Measurements from ENCODE around the gene USP17L12. TPM values are rescaled to one million over a fixed set of nuclear protein-coding genes. Genes with fewer than 3 reads are reported as not detected.
"Not testable (repeated sequence)": the region's sequence is repeated elsewhere in the genome, so short reads cannot be mapped to it uniquely, and the experiment has no call there.

USP17L12 gene
- not detected for total RNA-seq

DNA sequence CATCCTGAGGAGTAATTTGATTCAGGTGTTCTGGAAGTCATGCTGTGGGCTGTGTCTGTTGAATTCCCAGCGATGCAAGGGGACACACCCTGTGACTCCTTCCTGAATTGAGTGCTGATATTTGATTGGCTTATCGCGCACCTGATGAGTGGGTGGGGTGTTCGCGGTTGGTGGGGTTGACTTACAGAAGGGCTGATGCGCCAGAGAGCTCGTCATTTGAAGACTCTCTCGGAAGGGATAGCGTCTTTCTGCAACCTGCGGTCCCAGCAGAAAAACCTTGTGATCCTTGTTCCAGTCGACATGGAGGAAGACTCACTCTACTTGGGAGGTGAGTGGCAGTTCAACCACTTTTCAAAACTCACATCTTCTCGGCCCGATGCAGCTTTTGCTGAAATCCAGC lies at the start of gene USP17L12:
TSS of gene USP17L12 (plus strand) at position 301 of the 400 bp plus-strand sequence. CDS start at position 301, 0 bp downstream.
- no CpG with 5 or more reads among the region's 13 CpGs for WGBS, 2 donors (ENCODE audit: low coverage in 1 of 2)
- not testable (repeated sequence) for H3K27ac ChIP-seq, H3K9me3 ChIP-seq, H3K4me3 ChIP-seq, H3K36me3 ChIP-seq, H3K4me1 ChIP-seq, H3K27me3 ChIP-seq, ATAC-seq

DNA sequence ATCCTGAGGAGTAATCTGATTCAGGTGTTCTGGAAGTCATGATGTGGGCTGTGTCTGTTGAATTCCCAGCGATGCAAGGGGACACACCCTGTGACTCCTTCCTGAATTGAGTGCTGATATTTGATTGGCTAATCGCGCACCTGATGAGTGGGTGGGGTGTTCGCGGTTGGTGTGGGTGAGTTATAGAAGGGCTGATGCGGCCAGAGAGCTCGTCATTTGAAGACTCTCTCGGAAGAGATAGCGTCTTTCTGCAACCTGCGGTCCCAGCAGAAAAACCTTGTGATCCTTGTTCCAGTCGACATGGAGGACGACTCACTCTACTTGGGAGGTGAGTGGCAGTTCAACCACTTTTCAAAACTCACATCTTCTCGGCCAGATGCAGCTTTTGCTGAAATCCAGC lies 9.6 kb upstream of the USP17L12 start, which contains the start of gene USP17L10:
TSS of gene USP17L10 (plus strand) at position 301 of the 400 bp plus-strand sequence. CDS start at position 301, 0 bp downstream.
- H3K36me3 ChIP-seq, ATAC-seq, H3K9me3 ChIP-seq, H3K27ac ChIP-seq, H3K27me3 ChIP-seq, H3K4me1 ChIP-seq, H3K4me3 ChIP-seq: not testable (repeated sequence)
- no CpG with 5 or more reads among the region's 13 CpGs for WGBS, 2 donors (ENCODE audit: low coverage in 1 of 2)

DNA sequence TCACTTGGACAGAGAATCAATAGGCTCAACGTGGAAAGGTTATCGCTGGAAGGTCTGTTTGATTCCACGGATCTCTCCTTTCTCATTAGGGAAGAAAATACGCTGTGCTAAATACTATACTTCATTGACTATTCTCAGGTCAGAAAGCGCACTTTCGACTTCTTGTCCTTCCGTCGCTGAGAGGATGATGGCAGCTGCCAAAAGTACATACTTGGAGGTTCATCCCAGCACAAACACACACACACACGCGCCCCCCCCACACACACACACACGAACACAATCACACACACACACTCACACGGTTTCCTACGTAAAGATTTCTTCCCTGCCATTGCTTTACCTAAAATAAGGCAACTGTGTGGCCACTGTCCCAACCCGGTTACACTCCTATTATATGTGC lies 5.3 kb upstream of the USP17L12 start:
- not testable (repeated sequence) for H3K27me3 ChIP-seq, H3K4me3 ChIP-seq, ATAC-seq, H3K9me3 ChIP-seq, H3K36me3 ChIP-seq, H3K27ac ChIP-seq, H3K4me1 ChIP-seq
- WGBS, 2 donors (ENCODE audit: low coverage in 1 of 2), result 70 to 87% methylated on average over 6 to 9 of the region's 14 CpGs

DNA sequence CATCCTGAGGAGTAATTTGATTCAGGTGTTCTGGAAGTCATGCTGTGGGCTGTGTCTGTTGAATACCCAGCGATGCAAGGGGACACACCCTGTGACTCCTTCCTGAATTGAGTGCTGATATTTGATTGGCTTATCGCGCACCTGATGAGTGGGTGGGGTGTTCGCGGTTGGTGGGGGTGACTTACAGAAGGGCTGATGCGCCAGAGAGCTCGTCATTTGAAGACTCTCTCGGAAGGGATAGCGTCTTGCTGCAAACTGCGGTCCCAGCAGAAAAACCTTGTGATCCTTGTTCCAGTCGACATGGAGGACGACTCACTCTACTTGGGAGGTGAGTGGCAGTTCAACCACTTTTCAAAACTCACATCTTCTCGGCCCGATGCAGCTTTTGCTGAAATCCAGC lies 4.8 kb upstream of the USP17L12 start, which contains the start of gene USP17L11:
TSS of gene USP17L11 (plus strand) at position 301 of the 400 bp plus-strand sequence. CDS start at position 301, 0 bp downstream.
- not testable (repeated sequence) for H3K9me3 ChIP-seq, H3K4me3 ChIP-seq, H3K4me1 ChIP-seq, ATAC-seq, H3K36me3 ChIP-seq, H3K27ac ChIP-seq, H3K27me3 ChIP-seq
- WGBS, 2 donors (ENCODE audit: low coverage in 1 of 2), result no CpG with 5 or more reads among the region's 14 CpGs

DNA sequence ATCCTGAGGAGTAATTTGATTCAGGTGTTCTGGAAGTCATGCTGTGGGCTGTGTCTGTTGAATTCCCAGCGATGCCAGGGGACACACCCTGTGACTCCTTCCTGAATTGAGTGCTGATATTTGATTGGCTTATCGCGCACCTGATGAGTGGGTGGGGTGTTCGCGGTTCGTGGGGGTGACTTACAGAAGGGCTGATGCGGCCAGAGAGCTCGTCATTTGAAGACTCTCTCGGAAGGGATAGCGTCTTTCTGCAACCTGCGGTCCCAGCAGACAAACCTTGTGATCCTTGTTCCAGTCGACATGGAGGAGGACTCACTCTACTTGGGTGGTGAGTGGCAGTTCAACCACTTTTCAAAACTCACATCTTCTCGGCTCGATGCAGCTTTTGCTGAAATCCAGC lies 4.6 kb downstream of the USP17L12 start, which contains the start of gene USP17L13:
TSS of gene USP17L13 (plus strand) at position 301 of the 400 bp plus-strand sequence. CDS start at position 301, 0 bp downstream.
- not testable (repeated sequence) for H3K9me3 ChIP-seq, H3K4me1 ChIP-seq, ATAC-seq, H3K27me3 ChIP-seq, H3K36me3 ChIP-seq, H3K4me3 ChIP-seq, H3K27ac ChIP-seq
- no CpG with 5 or more reads among the region's 14 CpGs for WGBS, 2 donors (ENCODE audit: low coverage in 1 of 2)

- not testable (repeated sequence) for H3K27me3 ChIP-seq, H3K36me3 ChIP-seq, ATAC-seq, H3K4me1 ChIP-seq, H3K27ac ChIP-seq, H3K4me3 ChIP-seq, H3K9me3 ChIP-seq
- WGBS, 2 donors (ENCODE audit: low coverage in 1 of 2), result 78 to 100% methylated on average over 1 to 4 of the region's 8 CpGs
These were observed 10.3 kb downstream of the USP17L12 start for GRCh38 chr4:9230249-9230648.

DNA sequence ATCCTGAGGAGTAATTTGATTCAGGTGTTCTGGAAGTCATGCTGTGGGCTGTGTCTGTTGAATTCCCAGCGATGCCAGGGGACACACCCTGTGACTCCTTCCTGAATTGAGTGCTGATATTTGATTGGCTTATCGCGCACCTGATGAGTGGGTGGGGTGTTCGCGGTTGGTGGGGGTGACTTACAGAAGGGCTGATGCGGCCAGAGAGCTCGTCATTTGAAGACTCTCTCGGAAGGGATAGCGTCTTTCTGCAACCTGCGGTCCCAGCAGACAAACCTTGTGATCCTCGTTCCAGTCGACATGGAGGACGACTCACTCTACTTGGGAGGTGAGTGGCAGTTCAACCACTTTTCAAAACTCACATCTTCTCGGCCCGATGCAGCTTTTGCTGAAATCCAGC lies 14.1 kb downstream of the USP17L12 start, which contains the start of gene USP17L15:
TSS of gene USP17L15 (plus strand) at position 301 of the 400 bp plus-strand sequence. CDS start at position 301, 0 bp downstream.
- not testable (repeated sequence) for H3K36me3 ChIP-seq, H3K4me1 ChIP-seq, H3K27me3 ChIP-seq, H3K27ac ChIP-seq, ATAC-seq, H3K4me3 ChIP-seq, H3K9me3 ChIP-seq
- WGBS, 2 donors (ENCODE audit: low coverage in 1 of 2), result no CpG with 5 or more reads among the region's 15 CpGs

- not testable (repeated sequence) for H3K27ac ChIP-seq, H3K4me3 ChIP-seq, H3K4me1 ChIP-seq, H3K36me3 ChIP-seq, H3K27me3 ChIP-seq, ATAC-seq, H3K9me3 ChIP-seq
- no CpG with 5 or more reads among the region's 12 CpGs for WGBS, 2 donors (ENCODE audit: low coverage in 1 of 2)
These were observed 18.5 kb downstream of the USP17L12 start for GRCh38 chr4:9238461-9238860.

GRCh38 chr4:9243579-9243978 lies 23.6 kb downstream of the USP17L12 start, which contains the start of gene USP17L17:
USP17L17 (plus strand) TSS chr4:9243879; CDS start chr4:9243879, 0 bp downstream.
- not testable (repeated sequence) for H3K4me3 ChIP-seq, H3K27ac ChIP-seq, H3K9me3 ChIP-seq, H3K36me3 ChIP-seq, H3K4me1 ChIP-seq, H3K27me3 ChIP-seq, ATAC-seq
- WGBS, 2 donors (ENCODE audit: low coverage in 1 of 2), result 88% methylated on average over 8 of the region's 14 CpGs; no CpG with 5 or more reads in 1 of the 2 donors

GRCh38 chr4:9247953-9248680 lies 28.2 kb downstream of the USP17L12 start, which contains the start of gene USP17L18:
USP17L18 (plus strand) TSS chr4:9248630; CDS start chr4:9248630, 0 bp downstream.
- not testable (repeated sequence) for H3K27ac ChIP-seq, H3K27me3 ChIP-seq, ATAC-seq, H3K9me3 ChIP-seq, H3K36me3 ChIP-seq, H3K4me1 ChIP-seq, H3K4me3 ChIP-seq
- 76 to 90% methylated on average over 4 to 14 of the region's 26 CpGs for WGBS, 2 donors (ENCODE audit: low coverage in 1 of 2)

- ATAC-seq, H3K27ac ChIP-seq, H3K4me3 ChIP-seq, H3K27me3 ChIP-seq, H3K9me3 ChIP-seq, H3K4me1 ChIP-seq, H3K36me3 ChIP-seq: not testable (repeated sequence)
- no CpG with 5 or more reads among the region's 13 CpGs for WGBS, 2 donors (ENCODE audit: low coverage in 1 of 2)
These were observed 33.1 kb downstream of the USP17L12 start, which contains the start of gene USP17L19 for GRCh38 chr4:9253078-9253477. USP17L19 (plus strand) TSS chr4:9253378; CDS start chr4:9253378, 0 bp downstream.

GRCh38 chr4:9257824-9258223 lies 37.9 kb downstream of the USP17L12 start, which contains the start of gene USP17L20:
USP17L20 (plus strand) TSS chr4:9258124; CDS start chr4:9258124, 0 bp downstream.
- not testable (repeated sequence) for H3K4me3 ChIP-seq, H3K27ac ChIP-seq, H3K4me1 ChIP-seq, H3K9me3 ChIP-seq, ATAC-seq, H3K36me3 ChIP-seq, H3K27me3 ChIP-seq
- no CpG with 5 or more reads among the region's 15 CpGs for WGBS, 2 donors (ENCODE audit: low coverage in 1 of 2)

GRCh38 chr4:9262572-9262971 lies 42.6 kb downstream of the USP17L12 start, which contains the start of gene USP17L21:
USP17L21 (plus strand) TSS chr4:9262872; CDS start chr4:9262872, 0 bp downstream.
- ATAC-seq, H3K9me3 ChIP-seq, H3K4me3 ChIP-seq, H3K36me3 ChIP-seq, H3K4me1 ChIP-seq, H3K27me3 ChIP-seq, H3K27ac ChIP-seq: not testable (repeated sequence)
- WGBS, 2 donors (ENCODE audit: low coverage in 1 of 2), result no CpG with 5 or more reads among the region's 13 CpGs

Data from gastroesophageal sphincter (tissue), 4 donors.